ENCODE data around the gene KLHL40.
A peak's percentile ranks its signal among the peaks of the same experiment; 100 is the strongest.

KLHL40 gene

GRCh38 chr3:42649783-42650182 lies 35.6 kb upstream of the KLHL40 start:
- no peak overlapping the region for H3K4me3 ChIP-seq (ENCODE audit: low read length in 2 of 2)
- no peak overlapping the region for H2AFZ ChIP-seq (ENCODE audit: low read length)
- no peak for DNase-seq (ENCODE audit: low spot score)
- H2AK5ac ChIP-seq (ENCODE audit: low read depth, low read length), result no peak overlapping the region
- no peak overlapping the region for H3K4me2 ChIP-seq (ENCODE audit: insufficient read depth, low read length, poor library complexity, severe bottlenecking)
- peaks cover 11 to 55% of the 10 kb centered on the region in 2 donors for H3K36me3 ChIP-seq (replicated peaks in 1 of 2; ENCODE audit: control insufficient read depth in 2 of 2, insufficient read depth in 2 of 2, low read length in 2 of 2)
- no peaks in the 10 kb centered on the region for H3K9me3 ChIP-seq (replicated peaks in 1 of 2; ENCODE audit: control insufficient read depth in 2 of 2, insufficient read depth in 1 of 2, low read depth in 1 of 2, low read length in 2 of 2)
- no peak overlapping the region for H3K14ac ChIP-seq (ENCODE audit: low read length)
- no peak overlapping the region for H3K9ac ChIP-seq (ENCODE audit: low read depth, low read length, poor library complexity)
- H2BK120ac ChIP-seq (ENCODE audit: low read depth, low read length), result no peak overlapping the region
- no peak overlapping the region for H4K8ac ChIP-seq (ENCODE audit: low read depth, low read length)
- peaks cover 11 to 18% of the 10 kb centered on the region in 2 donors for H3K4me1 ChIP-seq (ENCODE audit: control insufficient read depth in 2 of 2, insufficient read depth in 1 of 2, low read depth in 1 of 2, low read length in 2 of 2)
- H3K23ac ChIP-seq (ENCODE audit: low read depth, low read length, poor library complexity), result no peak overlapping the region
- H2BK15ac ChIP-seq (ENCODE audit: low read length), result no peak overlapping the region
- no peak overlapping the region for H3K18ac ChIP-seq (ENCODE audit: low read length)
- H2BK5ac ChIP-seq (ENCODE audit: low read length), result no peak overlapping the region
- no peaks in the 10 kb centered on the region for H3K27me3 ChIP-seq (ENCODE audit: control insufficient read depth in 3 of 3, insufficient read depth in 3 of 3, low read depth in 1 of 3, low read length in 3 of 3)
- no peak overlapping the region for H3K27ac ChIP-seq (replicated peaks; ENCODE audit: low read length)
- peaks cover 2% of the 10 kb centered on the region for H3K79me1 ChIP-seq (ENCODE audit: low read depth, low read length)
- no peak overlapping the region for H2BK12ac ChIP-seq (ENCODE audit: low read length)
- no peak overlapping the region for H4K91ac ChIP-seq (ENCODE audit: low read depth, low read length, poor library complexity)
- no CpG with 5 or more reads among the region's 4 CpGs for WGBS, 2 donors (ENCODE audit: extremely low coverage in 2 of 2, insufficient read length in 2 of 2, insufficient replicate concordance in 1 of 2)
- no peak overlapping the region for H3K4ac ChIP-seq (ENCODE audit: low read length)

- Histone ChIP-seq H2AFZ (ENCODE audit: low read length) (no peak overlapping the region), H3K9me3 (replicated peaks in 1 of 2; ENCODE audit: control insufficient read depth in 2 of 2, insufficient read depth in 1 of 2, low read depth in 1 of 2, low read length in 2 of 2) (no peaks in the 10 kb centered on the region), H3K79me1 (ENCODE audit: low read depth, low read length) (peaks cover 2% of the 10 kb centered on the region), H2BK12ac (ENCODE audit: low read length) (no peak overlapping the region), H2BK5ac (ENCODE audit: low read length) (no peak overlapping the region), H3K18ac (ENCODE audit: low read length) (no peak overlapping the region), H3K4me2 (ENCODE audit: insufficient read depth, low read length, poor library complexity, severe bottlenecking) (no peak overlapping the region), H3K4me3 (ENCODE audit: low read length in 2 of 2) (no peak overlapping the region), H3K23ac (ENCODE audit: low read depth, low read length, poor library complexity) (no peak overlapping the region), H4K8ac (ENCODE audit: low read depth, low read length) (no peak overlapping the region), H3K14ac (ENCODE audit: low read length) (no peak overlapping the region), H3K27ac (replicated peaks; ENCODE audit: low read length) (no peak overlapping the region), H3K36me3 (replicated peaks in 1 of 2; ENCODE audit: control insufficient read depth in 2 of 2, insufficient read depth in 2 of 2, low read length in 2 of 2) (peaks cover 11 to 38% of the 10 kb centered on the region in 2 donors), H3K9ac (ENCODE audit: low read depth, low read length, poor library complexity) (no peak overlapping the region), H3K4ac (ENCODE audit: low read length) (no peak overlapping the region), H2BK120ac (ENCODE audit: low read depth, low read length) (no peak overlapping the region), H2BK15ac (ENCODE audit: low read length) (no peak overlapping the region), H2AK5ac (ENCODE audit: low read depth, low read length) (peak overlapping the region; percentile 40), H3K27me3 (ENCODE audit: control insufficient read depth in 3 of 3, insufficient read depth in 3 of 3, low read depth in 1 of 3, low read length in 3 of 3) (no peaks in the 10 kb centered on the region), H3K4me1 (ENCODE audit: control insufficient read depth in 2 of 2, insufficient read depth in 1 of 2, low read depth in 1 of 2, low read length in 2 of 2) (peaks cover 18 to 25% of the 10 kb centered on the region in 2 donors), H4K91ac (ENCODE audit: low read depth, low read length, poor library complexity) (no peak overlapping the region)
- no CpG with 5 or more reads among the region's 9 CpGs for WGBS, 2 donors (ENCODE audit: extremely low coverage in 2 of 2, insufficient read length in 2 of 2, insufficient replicate concordance in 1 of 2)
- DNase-seq (ENCODE audit: low spot score), result no peak
Observed at GRCh38 chr3:42651248-42652091, 33.9 kb upstream of the KLHL40 start.

GRCh38 chr3:42652251-42652610 lies 33.1 kb upstream of the KLHL40 start:
- H2BK5ac ChIP-seq (ENCODE audit: low read length), result no peak overlapping the region
- no peak overlapping the region for H3K4me2 ChIP-seq (ENCODE audit: insufficient read depth, low read length, poor library complexity, severe bottlenecking)
- H2BK15ac ChIP-seq (ENCODE audit: low read length), result no peak overlapping the region
- H2AFZ ChIP-seq (ENCODE audit: low read length), result no peak overlapping the region
- no peak overlapping the region for H3K23ac ChIP-seq (ENCODE audit: low read depth, low read length, poor library complexity)
- no peak overlapping the region for H3K9ac ChIP-seq (ENCODE audit: low read depth, low read length, poor library complexity)
- no peak overlapping the region for H2BK120ac ChIP-seq (ENCODE audit: low read depth, low read length)
- DNase-seq (ENCODE audit: low spot score), result no peak
- no peak overlapping the region for H3K27ac ChIP-seq (replicated peaks; ENCODE audit: low read length)
- H3K9me3 ChIP-seq (replicated peaks in 1 of 2; ENCODE audit: control insufficient read depth in 2 of 2, insufficient read depth in 1 of 2, low read depth in 1 of 2, low read length in 2 of 2), result no peaks in the 10 kb centered on the region
- peaks cover 7 to 30% of the 10 kb centered on the region in 2 donors for H3K36me3 ChIP-seq (replicated peaks in 1 of 2; ENCODE audit: control insufficient read depth in 2 of 2, insufficient read depth in 2 of 2, low read length in 2 of 2)
- H3K14ac ChIP-seq (ENCODE audit: low read length), result no peak overlapping the region
- no peak overlapping the region for H2AK5ac ChIP-seq (ENCODE audit: low read depth, low read length)
- no peak overlapping the region for H3K4ac ChIP-seq (ENCODE audit: low read length)
- peaks cover 2% of the 10 kb centered on the region for H3K79me1 ChIP-seq (ENCODE audit: low read depth, low read length)
- no peak overlapping the region for H2BK12ac ChIP-seq (ENCODE audit: low read length)
- H4K91ac ChIP-seq (ENCODE audit: low read depth, low read length, poor library complexity), result no peak overlapping the region
- no peak overlapping the region for H3K4me3 ChIP-seq (ENCODE audit: low read length in 2 of 2)
- H4K8ac ChIP-seq (ENCODE audit: low read depth, low read length), result no peak overlapping the region
- no CpG with 5 or more reads among the region's 1 CpG for WGBS, 2 donors (ENCODE audit: extremely low coverage in 2 of 2, insufficient read length in 2 of 2, insufficient replicate concordance in 1 of 2)
- no peaks in the 10 kb centered on the region for H3K27me3 ChIP-seq (ENCODE audit: control insufficient read depth in 3 of 3, insufficient read depth in 3 of 3, low read depth in 1 of 3, low read length in 3 of 3)
- H3K18ac ChIP-seq (ENCODE audit: low read length), result peak overlapping the region; percentile 30
- H3K4me1 ChIP-seq (ENCODE audit: control insufficient read depth in 2 of 2, insufficient read depth in 1 of 2, low read depth in 1 of 2, low read length in 2 of 2), result peaks cover 18 to 25% of the 10 kb centered on the region in 2 donors

DNA sequence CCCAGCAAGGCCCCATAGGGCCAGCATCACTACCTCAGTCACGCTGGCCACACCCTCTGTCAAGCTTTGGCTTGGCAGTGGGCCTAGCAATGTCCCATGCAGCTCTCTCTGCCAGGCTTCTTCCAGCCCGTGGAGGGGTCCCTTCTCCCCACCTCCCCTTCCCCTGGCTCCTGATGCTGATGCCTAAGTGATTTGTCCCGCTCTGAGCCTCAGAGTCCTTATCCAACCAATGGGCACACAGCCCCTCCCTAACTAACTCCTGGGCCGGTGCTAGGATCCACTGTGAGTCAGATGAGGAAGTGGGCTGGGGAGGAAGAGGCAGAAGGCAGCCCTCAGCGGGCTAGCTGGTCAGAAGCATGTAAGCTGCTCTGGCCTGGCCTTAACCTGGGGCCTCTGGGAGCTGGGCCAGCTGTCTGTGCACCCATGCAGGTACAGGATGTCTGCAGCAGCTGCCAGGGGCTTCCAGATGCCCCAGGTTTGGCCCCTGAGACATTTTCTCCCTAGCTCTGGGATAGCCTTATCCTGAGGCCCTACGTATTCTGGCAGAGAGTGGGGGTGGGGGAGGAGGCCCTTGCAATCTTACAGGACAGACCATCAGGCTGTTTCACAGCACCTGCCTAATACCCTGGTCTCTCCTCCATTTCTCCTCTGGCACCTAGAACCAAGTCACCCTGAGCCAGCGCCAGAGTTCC lies 32.6 kb upstream of the KLHL40 start:
- peak overlapping the region in 1 of 2 donors; percentile 65 for H3K4me3 ChIP-seq (ENCODE audit: low read length in 2 of 2)
- H3K14ac ChIP-seq (ENCODE audit: low read length), result no peak overlapping the region
- H3K9ac ChIP-seq (ENCODE audit: low read depth, low read length, poor library complexity), result no peak overlapping the region
- peaks cover 18 to 25% of the 10 kb centered on the region in 2 donors for H3K4me1 ChIP-seq (ENCODE audit: control insufficient read depth in 2 of 2, insufficient read depth in 1 of 2, low read depth in 1 of 2, low read length in 2 of 2)
- H3K23ac ChIP-seq (ENCODE audit: low read depth, low read length, poor library complexity), result peak overlapping the region; percentile 15
- no peak overlapping the region for H2BK15ac ChIP-seq (ENCODE audit: low read length)
- no peak overlapping the region for H2BK120ac ChIP-seq (ENCODE audit: low read depth, low read length)
- peaks cover 5 to 25% of the 10 kb centered on the region in 2 donors for H3K36me3 ChIP-seq (replicated peaks in 1 of 2; ENCODE audit: control insufficient read depth in 2 of 2, insufficient read depth in 2 of 2, low read length in 2 of 2)
- H4K91ac ChIP-seq (ENCODE audit: low read depth, low read length, poor library complexity), result no peak overlapping the region
- no peak overlapping the region for H3K4ac ChIP-seq (ENCODE audit: low read length)
- H2BK5ac ChIP-seq (ENCODE audit: low read length), result no peak overlapping the region
- no peak overlapping the region for H3K18ac ChIP-seq (ENCODE audit: low read length)
- H3K27me3 ChIP-seq (ENCODE audit: control insufficient read depth in 3 of 3, insufficient read depth in 3 of 3, low read depth in 1 of 3, low read length in 3 of 3), result no peaks in the 10 kb centered on the region
- no peaks in the 10 kb centered on the region for H3K9me3 ChIP-seq (replicated peaks in 1 of 2; ENCODE audit: control insufficient read depth in 2 of 2, insufficient read depth in 1 of 2, low read depth in 1 of 2, low read length in 2 of 2)
- H3K4me2 ChIP-seq (ENCODE audit: insufficient read depth, low read length, poor library complexity, severe bottlenecking), result no peak overlapping the region
- WGBS, 2 donors (ENCODE audit: extremely low coverage in 2 of 2, insufficient read length in 2 of 2, insufficient replicate concordance in 1 of 2), result no CpG with 5 or more reads among the region's 7 CpGs
- H2AFZ ChIP-seq (ENCODE audit: low read length), result no peak overlapping the region
- no peak overlapping the region for H3K27ac ChIP-seq (replicated peaks; ENCODE audit: low read length)
- H4K8ac ChIP-seq (ENCODE audit: low read depth, low read length), result no peak overlapping the region
- no peak overlapping the region for H2AK5ac ChIP-seq (ENCODE audit: low read depth, low read length)
- DNase-seq (ENCODE audit: low spot score), result no peak
- H3K79me1 ChIP-seq (ENCODE audit: low read depth, low read length), result peaks cover 4% of the 10 kb centered on the region
- no peak overlapping the region for H2BK12ac ChIP-seq (ENCODE audit: low read length)

Measured in neuronal stem cell (in vitro differentiated cells).